Loucy (cell line): ENCODE results near the gene INPP4A.

Source experiments
- H2AFZ ChIP-seq: fragments of 200-600 bp; sonication (generic); 2 replicates; pipeline ENCODE4 v1.6.0; 2016; ENCODE audit warnings: antibody characterized with exemption, mild to moderate bottlenecking, low read length, moderate library complexity
- H3F3A ChIP-seq: fragments of 200-600 bp; 2 replicates; pipeline ENCODE4 v1.6.0; 2016; ENCODE audit warnings: antibody characterized with exemption, low read depth, mild to moderate bottlenecking
- H3K27me3 ChIP-seq: fragments of 200-600 bp; sonication (generic); 2 replicates; pipeline ENCODE4 v1.6.1; 2014; ENCODE audit warnings: low read length, mild to moderate bottlenecking; ENCODE audit not compliant: insufficient read depth, poor library complexity, severe bottlenecking
- H3K36me3 ChIP-seq: fragments of 200-600 bp; sonication (generic); 2 replicates; pipeline ENCODE4 v1.6.1; 2016; ENCODE audit warnings: low read length; ENCODE audit not compliant: insufficient read depth
- H3K4me1 ChIP-seq: fragments of 200-600 bp; sonication (generic); 2 replicates; pipeline ENCODE4 v1.5.1; 2014; ENCODE audit warnings: low read length, mild to moderate bottlenecking; ENCODE audit not compliant: insufficient read depth, poor library complexity, severe bottlenecking
- H3K4me2 ChIP-seq: fragments of 200-600 bp; sonication (generic); 2 replicates; pipeline ENCODE4 v1.6.0; 2014; ENCODE audit warnings: antibody characterized with exemption, low read length, low read depth, mild to moderate bottlenecking; ENCODE audit not compliant: poor library complexity, severe bottlenecking
- H3K4me3 ChIP-seq: fragments of 200-600 bp; sonication (generic); 2 replicates; pipeline ENCODE4 v1.5.1; 2014; ENCODE audit warnings: low read length, mild to moderate bottlenecking, mixed read lengths; ENCODE audit not compliant: poor library complexity, severe bottlenecking
- H3K79me2 ChIP-seq: fragments of 200-600 bp; sonication (generic); 2 replicates; pipeline ENCODE4 v1.6.1; 2014; ENCODE audit warnings: low read length; ENCODE audit not compliant: insufficient read depth
- H3K9ac ChIP-seq: fragments of 200-600 bp; sonication (generic); 2 replicates; pipeline ENCODE4 v1.6.0; 2014; ENCODE audit warnings: mild to moderate bottlenecking, low read depth, low read length, moderate library complexity; ENCODE audit not compliant: poor library complexity, severe bottlenecking
- H3K9me2 ChIP-seq: fragments of 200-600 bp; sonication (generic); replicated peaks from 2 replicates; pipeline ENCODE4 v1.6.1; 2016; ENCODE audit warnings: low read depth, low read length, mixed read lengths
- H3K9me3 ChIP-seq: fragments of 200-600 bp; sonication (generic); 2 replicates; pipeline ENCODE4 v1.6.1; 2014; ENCODE audit warnings: mild to moderate bottlenecking, antibody characterized with exemption, low read length, low read depth; ENCODE audit not compliant: insufficient read depth
- H4K20me1 ChIP-seq: fragments of 200-600 bp; sonication (generic); 2 replicates; pipeline ENCODE4 v1.6.0; 2014; ENCODE audit warnings: antibody characterized with exemption, low read length, mild to moderate bottlenecking; ENCODE audit not compliant: insufficient read depth, poor library complexity, severe bottlenecking
- EZH2phosphoT487 ChIP-seq: fragments of 200-600 bp; IDR thresholded peaks from 2 replicates; pipeline ENCODE4 v1.6.1; 2018; ENCODE audit warnings: antibody characterized with exemption, mild to moderate bottlenecking, moderate library complexity, borderline replicate concordance
- TF ChIP-seq, protein P1 (sequence below): fragments of 200-600 bp; sonication (generic); conservative IDR thresholded peaks from 2 replicates; pipeline ENCODE4 v1.5.1; 2014; ENCODE audit warnings: mild to moderate bottlenecking, antibody characterized with exemption, low read length

The INPP4A gene

DNA sequence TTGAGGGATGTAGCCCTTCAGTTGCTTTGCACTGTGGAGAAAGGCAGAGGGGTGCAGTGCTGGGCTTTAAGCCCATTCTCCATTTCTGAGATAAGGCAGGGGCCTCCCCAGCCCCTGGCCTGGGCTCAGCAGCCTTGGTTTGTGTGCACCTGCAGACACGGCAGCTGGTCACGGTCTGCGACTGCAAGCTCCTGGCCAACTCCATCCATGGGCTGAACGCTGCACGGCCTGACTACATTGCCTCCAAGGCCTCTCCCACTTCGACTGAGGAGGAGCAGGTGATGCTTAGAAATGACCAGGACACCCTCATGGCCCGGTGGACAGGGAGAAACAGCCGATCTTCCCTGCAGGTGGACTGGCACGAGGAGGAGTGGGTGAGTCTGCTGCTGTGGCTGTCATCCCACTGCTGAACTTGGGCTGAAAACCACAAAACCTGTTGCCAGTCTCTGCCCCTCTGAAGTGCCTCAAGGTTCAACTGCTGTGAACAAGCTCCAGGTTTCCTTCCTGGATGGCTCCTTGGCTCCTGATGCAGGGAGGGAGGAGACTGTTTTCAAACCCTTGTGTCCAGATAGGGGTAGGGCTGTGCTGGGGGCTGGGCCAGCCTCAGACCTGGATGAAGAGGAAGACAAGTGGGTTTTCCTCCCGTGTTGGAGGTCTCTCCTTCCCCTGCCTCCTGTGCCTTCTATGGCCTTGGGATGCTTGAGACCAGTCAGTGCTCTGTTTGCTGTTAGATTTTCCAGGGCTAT, 109.6 kb downstream of the INPP4A start:
- peaks cover 34% of the 10 kb centered on the region; the same call in 1 of the 2 replicates for H3K36me3 ChIP-seq
- no peaks in the 10 kb centered on the region for H4K20me1 ChIP-seq
- H3K79me2 ChIP-seq = no peaks in the 10 kb centered on the region
- H3K9me2 ChIP-seq = no peaks in the 10 kb centered on the region
- no peaks in the 10 kb centered on the region for H3K9me3 ChIP-seq
- H3K4me2 ChIP-seq = peak overlapping the region; percentile 11
- peaks cover 67% of the 10 kb centered on the region for H3K4me1 ChIP-seq
- no peak overlapping the region for H3K4me3 ChIP-seq
- H3K27me3 ChIP-seq = no peaks in the 10 kb centered on the region
- TF ChIP-seq EZH2phosphoT487 = no peak
- H3K9ac ChIP-seq = no peak overlapping the region
- H2AFZ ChIP-seq = no peak overlapping the region
- H3F3A ChIP-seq = no peaks in the 10 kb centered on the region

DNA sequence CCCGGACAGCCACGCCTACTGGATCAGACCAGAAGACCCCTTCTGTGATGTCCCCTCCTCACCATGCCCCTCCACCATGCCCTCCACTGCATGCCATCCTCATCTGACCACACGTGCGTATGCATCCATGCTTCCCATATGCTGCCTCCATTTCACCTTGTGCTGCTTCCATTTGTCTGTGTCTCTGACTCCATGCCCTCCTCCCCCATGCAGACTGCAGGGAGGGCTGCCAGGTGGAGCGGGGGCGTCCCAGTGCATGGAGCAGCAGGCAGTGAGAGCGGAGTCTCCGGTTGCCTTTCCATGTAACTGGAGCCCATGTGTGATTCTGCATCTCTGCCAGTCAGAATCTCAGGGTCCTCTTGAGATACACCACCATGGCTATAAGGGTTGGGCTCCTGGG, 111.0 kb downstream of the INPP4A start:
- Histone ChIP-seq H3K4me2 (no peak overlapping the region), H3K9me2 (no peaks in the 10 kb centered on the region), H3K36me3 (peaks cover 34% of the 10 kb centered on the region; the same call in 1 of the 2 replicates), H3K9me3 (no peaks in the 10 kb centered on the region), H3K27me3 (no peaks in the 10 kb centered on the region), H3K4me1 (peaks cover 68% of the 10 kb centered on the region), H4K20me1 (no peaks in the 10 kb centered on the region), H3K4me3 (no peak overlapping the region), H2AFZ (no peak overlapping the region), H3F3A (no peaks in the 10 kb centered on the region), H3K9ac (no peak overlapping the region), H3K79me2 (no peaks in the 10 kb centered on the region)
- TF ChIP-seq, protein P1, sequence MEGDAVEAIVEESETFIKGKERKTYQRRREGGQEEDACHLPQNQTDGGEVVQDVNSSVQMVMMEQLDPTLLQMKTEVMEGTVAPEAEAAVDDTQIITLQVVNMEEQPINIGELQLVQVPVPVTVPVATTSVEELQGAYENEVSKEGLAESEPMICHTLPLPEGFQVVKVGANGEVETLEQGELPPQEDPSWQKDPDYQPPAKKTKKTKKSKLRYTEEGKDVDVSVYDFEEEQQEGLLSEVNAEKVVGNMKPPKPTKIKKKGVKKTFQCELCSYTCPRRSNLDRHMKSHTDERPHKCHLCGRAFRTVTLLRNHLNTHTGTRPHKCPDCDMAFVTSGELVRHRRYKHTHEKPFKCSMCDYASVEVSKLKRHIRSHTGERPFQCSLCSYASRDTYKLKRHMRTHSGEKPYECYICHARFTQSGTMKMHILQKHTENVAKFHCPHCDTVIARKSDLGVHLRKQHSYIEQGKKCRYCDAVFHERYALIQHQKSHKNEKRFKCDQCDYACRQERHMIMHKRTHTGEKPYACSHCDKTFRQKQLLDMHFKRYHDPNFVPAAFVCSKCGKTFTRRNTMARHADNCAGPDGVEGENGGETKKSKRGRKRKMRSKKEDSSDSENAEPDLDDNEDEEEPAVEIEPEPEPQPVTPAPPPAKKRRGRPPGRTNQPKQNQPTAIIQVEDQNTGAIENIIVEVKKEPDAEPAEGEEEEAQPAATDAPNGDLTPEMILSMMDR = no peak
- no peak for TF ChIP-seq EZH2phosphoT487

DNA sequence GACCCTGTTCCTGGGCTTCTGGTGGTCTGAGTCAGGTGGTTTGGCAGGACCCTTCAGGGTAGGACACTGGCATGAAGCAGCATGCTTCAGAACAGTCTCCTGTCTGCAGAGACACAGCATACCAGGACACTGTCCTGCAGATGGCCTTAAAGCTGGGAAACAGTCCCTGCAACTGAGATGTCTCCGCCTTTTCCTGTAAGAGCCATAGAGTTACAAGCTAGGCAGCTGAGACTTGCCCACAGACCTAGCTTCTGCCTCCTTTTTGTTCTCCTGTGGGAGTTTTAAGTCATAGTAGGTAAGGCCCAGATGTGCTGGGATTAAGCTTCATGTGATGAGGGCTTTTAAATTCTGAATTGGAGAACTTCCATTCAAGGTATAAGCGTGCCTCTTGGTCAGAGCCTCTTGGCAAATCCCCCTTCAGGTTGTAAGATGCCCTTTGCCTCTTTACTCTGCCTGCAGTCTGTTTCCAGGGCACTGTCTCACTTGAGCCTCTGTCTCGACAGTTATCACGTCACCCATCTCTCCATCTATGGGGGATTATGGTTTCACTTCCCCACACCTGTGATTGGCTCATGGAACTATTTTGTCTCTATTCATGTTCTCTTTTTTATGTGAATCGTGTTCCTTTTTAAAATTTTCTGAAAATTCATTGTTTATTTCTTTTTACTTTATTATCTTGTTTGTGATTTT, 111.8 kb downstream of the INPP4A start:
- Histone ChIP-seq H3K9me3 (no peaks in the 10 kb centered on the region), H3F3A (no peaks in the 10 kb centered on the region), H3K36me3 (peaks cover 34% of the 10 kb centered on the region; the same call in 1 of the 2 replicates), H3K27me3 (no peaks in the 10 kb centered on the region), H3K9ac (peak overlapping the region; percentile 8), H3K4me3 (no peak overlapping the region), H3K79me2 (no peaks in the 10 kb centered on the region), H4K20me1 (no peaks in the 10 kb centered on the region), H3K4me1 (peaks cover 72% of the 10 kb centered on the region), H2AFZ (no peak overlapping the region), H3K9me2 (no peaks in the 10 kb centered on the region), H3K4me2 (peak overlapping the region; percentile 20)
- TF ChIP-seq, protein P1 = no peak
- no peak for TF ChIP-seq EZH2phosphoT487
